ENCODE data around the gene IRAK1. TPM values are rescaled to one million over a fixed set of nuclear protein-coding genes. Genes with fewer than 3 reads are reported as not detected.

Gene IRAK1
- total and polyA plus RNA-seq, 5 donors: 28.2 to 53.2 (median 42.7) TPM

- DNase-seq: no peak
- intact Hi-C loops (cut with DNase I): no loop called here
These were observed 37.1 kb upstream of the IRAK1 start for GRCh38 chrX:154056770-154057241.

GRCh38 chrX:154051201-154051810 is 31.6 kb upstream of the IRAK1 start:
- intact Hi-C loops (cut with DNase I): no loop called here
- peak in 1 of 2 donors; percentile 47 for ATAC-seq
- peak overlapping the region; percentile 57 for H3K27ac ChIP-seq (ENCODE audit: low read length)
- WGBS: 33% methylated on average over 8 of the region's 8 CpGs
- H3K4me1 ChIP-seq (ENCODE audit: control insufficient read depth, insufficient read depth, low read length): peaks cover 27% of the 10 kb centered on the region
- no peaks in the 10 kb centered on the region for H3K9me3 ChIP-seq (ENCODE audit: control insufficient read depth, low read length)
- H3K27me3 ChIP-seq (ENCODE audit: control insufficient read depth, insufficient read depth): no peaks in the 10 kb centered on the region
- no peak overlapping the region for H3K4me3 ChIP-seq (ENCODE audit: low read length)
- DNase-seq: peak; percentile 69 to 86 (median 77)

More at GRCh38 chrX:154056770-154057241, 37.1 kb upstream of the IRAK1 start:
- WGBS: 53% methylated on average over 8 of the region's 8 CpGs
- Histone ChIP-seq H3K9me3 (ENCODE audit: control insufficient read depth, low read length) (no peaks in the 10 kb centered on the region), H3K27me3 (ENCODE audit: control insufficient read depth, insufficient read depth) (no peaks in the 10 kb centered on the region), H3K27ac (ENCODE audit: low read length) (no peak overlapping the region), H3K4me3 (ENCODE audit: low read length) (no peak overlapping the region), H3K4me1 (ENCODE audit: control insufficient read depth, insufficient read depth, low read length) (peaks cover 14% of the 10 kb centered on the region)
- ATAC-seq: peak in 1 of 2 donors; percentile 40

GRCh38 chrX:154050113-154050495 is 30.4 kb upstream of the IRAK1 start:
- H3K27me3 ChIP-seq (ENCODE audit: control insufficient read depth, insufficient read depth): no peaks in the 10 kb centered on the region
- H3K9me3 ChIP-seq (ENCODE audit: control insufficient read depth, low read length): no peaks in the 10 kb centered on the region
- H3K4me3 ChIP-seq (ENCODE audit: low read length): no peak overlapping the region
- H3K27ac ChIP-seq (ENCODE audit: low read length): peak overlapping the region; percentile 48
- DNase-seq (no peak), ATAC-seq (no peak)
- intact Hi-C loops (cut with DNase I): no loop called here
- peaks cover 32% of the 10 kb centered on the region for H3K4me1 ChIP-seq (ENCODE audit: control insufficient read depth, insufficient read depth, low read length)
- 47% methylated on average over 7 of the region's 7 CpGs for whole genome bisulfite sequencing

GRCh38 chrX:154049209-154050112 is 29.8 kb upstream of the IRAK1 start:
- peak overlapping the region; percentile 63 for H3K27ac ChIP-seq (ENCODE audit: low read length)
- no peaks in the 10 kb centered on the region for H3K9me3 ChIP-seq (ENCODE audit: control insufficient read depth, low read length)
- WGBS: 28% methylated on average over 13 of the region's 13 CpGs
- intact Hi-C loops (cut with DNase I): no loop called here
- ATAC-seq (peak in 1 of 2 donors; percentile 49), DNase-seq (peak in 2 of 3 donors; percentile 64 to 66)
- no peak overlapping the region for H3K4me3 ChIP-seq (ENCODE audit: low read length)
- peaks cover 32% of the 10 kb centered on the region for H3K4me1 ChIP-seq (ENCODE audit: control insufficient read depth, insufficient read depth, low read length)
- H3K27me3 ChIP-seq (ENCODE audit: control insufficient read depth, insufficient read depth): no peaks in the 10 kb centered on the region

- no peak for DNase-seq
- no peaks in the 10 kb centered on the region for H3K27me3 ChIP-seq (ENCODE audit: control insufficient read depth, insufficient read depth)
- WGBS: 64% methylated on average over 11 of the region's 11 CpGs
- intact Hi-C loops (cut with DNase I): no loop called here
- no peak for ATAC-seq
- no peak overlapping the region for H3K4me3 ChIP-seq (ENCODE audit: low read length)
- no peaks in the 10 kb centered on the region for H3K9me3 ChIP-seq (ENCODE audit: control insufficient read depth, low read length)
- peaks cover 33% of the 10 kb centered on the region for H3K4me1 ChIP-seq (ENCODE audit: control insufficient read depth, insufficient read depth, low read length)
- H3K27ac ChIP-seq (ENCODE audit: low read length): peak overlapping the region; percentile 92
These were observed 28.7 kb upstream of the IRAK1 start for GRCh38 chrX:154048398-154048797.

- H3K9me3 ChIP-seq (ENCODE audit: control insufficient read depth, low read length): no peaks in the 10 kb centered on the region
- intact Hi-C loops (cut with DNase I): no loop called here
- 24% methylated on average over 4 of the region's 4 CpGs for WGBS
- peaks cover 34% of the 10 kb centered on the region for H3K4me1 ChIP-seq (ENCODE audit: control insufficient read depth, insufficient read depth, low read length)
- H3K4me3 ChIP-seq (ENCODE audit: low read length): no peak overlapping the region
- no peaks in the 10 kb centered on the region for H3K27me3 ChIP-seq (ENCODE audit: control insufficient read depth, insufficient read depth)
- no peak for DNase-seq
- ATAC-seq: no peak
- H3K27ac ChIP-seq (ENCODE audit: low read length): peak overlapping the region; percentile 92
These were observed 27.4 kb upstream of the IRAK1 start for GRCh38 chrX:154046940-154047610.

GRCh38 chrX:154046031-154046781 is 26.5 kb upstream of the IRAK1 start:
- peak; percentile 62 to 82 (median 75) for DNase-seq
- no peak overlapping the region for H3K4me3 ChIP-seq (ENCODE audit: low read length)
- H3K9me3 ChIP-seq (ENCODE audit: control insufficient read depth, low read length): no peaks in the 10 kb centered on the region
- intact Hi-C loops (cut with DNase I): no loop called here
- peak overlapping the region; percentile 72 for H3K27ac ChIP-seq (ENCODE audit: low read length)
- 12% methylated on average over 10 of the region's 10 CpGs for WGBS
- peaks cover 36% of the 10 kb centered on the region for H3K4me1 ChIP-seq (ENCODE audit: control insufficient read depth, insufficient read depth, low read length)
- peak; percentile 77 to 78 for ATAC-seq
- no peaks in the 10 kb centered on the region for H3K27me3 ChIP-seq (ENCODE audit: control insufficient read depth, insufficient read depth)

- Histone ChIP-seq H3K4me3 (ENCODE audit: low read length) (no peak overlapping the region), H3K4me1 (ENCODE audit: control insufficient read depth, insufficient read depth, low read length) (peaks cover 32% of the 10 kb centered on the region), H3K27ac (ENCODE audit: low read length) (no peak overlapping the region), H3K9me3 (ENCODE audit: control insufficient read depth, low read length) (no peaks in the 10 kb centered on the region), H3K27me3 (ENCODE audit: control insufficient read depth, insufficient read depth) (no peaks in the 10 kb centered on the region)
- ATAC-seq: no peak
- intact Hi-C loops (cut with DNase I): no loop called here
- DNase-seq: no peak
- 90% methylated on average over 6 of the region's 6 CpGs for WGBS
These were observed 24.4 kb upstream of the IRAK1 start for GRCh38 chrX:154044091-154044490.

- DNase-seq: no peak
- 32% methylated on average over 5 of the region's 5 CpGs for WGBS
- Histone ChIP-seq H3K9me3 (ENCODE audit: control insufficient read depth, low read length) (no peaks in the 10 kb centered on the region), H3K27me3 (ENCODE audit: control insufficient read depth, insufficient read depth) (no peaks in the 10 kb centered on the region), H3K4me3 (ENCODE audit: low read length) (no peak overlapping the region), H3K27ac (ENCODE audit: low read length) (peak overlapping the region; percentile 58), H3K4me1 (ENCODE audit: control insufficient read depth, insufficient read depth, low read length) (peaks cover 25% of the 10 kb centered on the region)
- ATAC-seq: peak in 1 of 2 donors; percentile 34
- intact Hi-C loops (cut with DNase I): no loop called here
These were observed 23.5 kb upstream of the IRAK1 start for GRCh38 chrX:154043003-154043763.

- H3K9me3 ChIP-seq (ENCODE audit: control insufficient read depth, low read length): no peaks in the 10 kb centered on the region
- no peaks in the 10 kb centered on the region for H3K27me3 ChIP-seq (ENCODE audit: control insufficient read depth, insufficient read depth)
- WGBS: 80% methylated on average over 13 of the region's 13 CpGs
- no peak overlapping the region for H3K4me3 ChIP-seq (ENCODE audit: low read length)
- DNase-seq (no peak), ATAC-seq (no peak)
- intact Hi-C loops (cut with DNase I): no loop called here
- H3K4me1 ChIP-seq (ENCODE audit: control insufficient read depth, insufficient read depth, low read length): peaks cover 16% of the 10 kb centered on the region
- H3K27ac ChIP-seq (ENCODE audit: low read length): no peak overlapping the region
These were observed 21.2 kb upstream of the IRAK1 start for GRCh38 chrX:154040863-154041262.

All from right cardiac atrium (tissue), 5 donors.